ENCODE measurements around the gene SYK.

The SYK gene

GRCh38 chr9:90826326-90827020 lies 24.9 kb downstream of the SYK start:
- DNase-seq: no peak

- no peak for DNase-seq
These were observed 25.7 kb downstream of the SYK start for GRCh38 chr9:90827181-90827871.

GRCh38 chr9:90830051-90830450 lies 28.4 kb downstream of the SYK start:
- no peak for DNase-seq

- DNase-seq: no peak
These were observed 29.4 kb downstream of the SYK start for GRCh38 chr9:90830977-90831376.

DNA sequence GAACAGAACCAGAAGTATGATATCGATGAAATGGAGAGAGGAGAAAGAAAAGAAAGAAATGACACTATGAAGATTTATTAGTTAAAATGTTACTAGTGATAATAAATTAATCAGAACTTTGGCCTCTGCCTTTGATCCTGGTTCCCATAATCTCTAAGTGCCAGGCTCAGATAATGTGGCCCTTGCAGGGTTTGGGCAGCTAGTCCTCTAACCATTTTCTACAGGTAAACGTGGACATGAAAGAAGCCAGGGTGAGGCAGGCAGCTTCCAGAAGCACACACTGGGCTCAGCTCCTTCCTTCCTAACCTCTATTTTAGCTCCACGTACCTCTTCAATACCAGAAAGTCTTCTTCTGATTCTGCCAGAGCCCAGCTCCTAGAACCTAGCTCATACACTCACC lies 30.6 kb downstream of the SYK start:
- no peak for DNase-seq

DNA sequence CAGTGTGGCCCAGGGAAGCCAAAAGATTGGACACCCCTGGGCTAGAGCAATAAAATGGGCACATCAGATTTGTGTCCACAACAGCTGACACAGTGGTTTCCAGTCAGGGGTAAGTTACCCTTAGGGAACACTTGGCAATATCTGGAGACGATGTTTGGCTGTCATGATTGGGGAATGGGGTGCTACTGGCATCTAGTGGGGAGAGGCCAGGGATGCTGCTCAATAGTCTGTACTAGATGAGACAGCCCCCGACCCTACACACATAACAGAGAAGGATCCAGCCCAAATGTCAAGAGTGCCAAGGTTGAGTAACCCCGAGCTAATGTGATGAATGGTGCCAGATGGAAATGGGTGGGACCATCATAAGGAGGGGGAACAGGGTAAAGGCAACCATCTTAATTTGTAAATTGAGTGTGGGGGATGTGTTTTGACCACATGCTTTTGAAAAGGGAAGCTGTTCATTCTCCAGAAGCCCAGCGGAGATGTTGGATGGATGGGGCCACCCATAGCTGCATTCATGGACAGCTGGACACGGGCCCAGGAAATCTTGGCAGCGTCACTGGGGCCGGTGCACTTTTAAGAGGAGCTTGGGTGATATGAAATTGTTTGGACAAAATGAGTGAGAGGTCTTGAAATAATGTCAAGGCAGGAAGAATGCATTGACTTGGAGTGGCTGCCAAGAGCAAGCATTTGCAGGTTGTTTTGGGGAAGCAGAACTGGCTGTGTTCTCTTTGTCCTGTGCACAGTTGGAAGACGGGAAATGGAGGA lies 33.4 kb downstream of the SYK start:
- no peak for DNase-seq

GRCh38 chr9:90836411-90837080 lies 34.9 kb downstream of the SYK start:
- no peak for DNase-seq

GRCh38 chr9:90838098-90838497 lies 36.5 kb downstream of the SYK start:
- no peak for DNase-seq

- DNase-seq: no peak
These were observed 37.0 kb downstream of the SYK start for GRCh38 chr9:90838581-90839154.

DNA sequence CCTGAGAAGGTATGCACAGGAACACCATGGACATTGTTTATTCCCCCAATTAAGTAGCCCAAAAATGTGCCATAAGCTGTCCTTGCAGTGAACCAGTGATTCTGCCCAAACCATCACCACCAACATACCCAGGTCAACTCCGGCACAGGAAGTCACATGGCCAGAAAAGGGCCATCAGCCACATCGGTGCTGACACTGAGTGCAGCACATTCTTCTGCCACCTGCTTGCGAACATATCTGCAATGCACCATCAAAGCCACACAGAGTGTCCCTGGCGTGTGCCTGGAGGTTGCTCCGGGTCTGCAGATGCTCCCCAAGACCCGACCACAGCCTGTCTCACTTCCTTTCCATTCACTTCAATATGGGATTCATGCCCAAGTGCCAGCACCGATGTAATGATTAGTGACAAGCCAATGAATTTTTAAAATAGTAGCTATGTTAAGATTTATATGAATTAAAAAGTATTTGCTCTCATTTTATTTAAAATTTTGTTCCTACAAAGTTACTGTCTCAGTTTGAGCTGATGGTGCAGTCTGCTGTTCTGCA lies 37.6 kb downstream of the SYK start:
- DNase-seq: no peak

DNA sequence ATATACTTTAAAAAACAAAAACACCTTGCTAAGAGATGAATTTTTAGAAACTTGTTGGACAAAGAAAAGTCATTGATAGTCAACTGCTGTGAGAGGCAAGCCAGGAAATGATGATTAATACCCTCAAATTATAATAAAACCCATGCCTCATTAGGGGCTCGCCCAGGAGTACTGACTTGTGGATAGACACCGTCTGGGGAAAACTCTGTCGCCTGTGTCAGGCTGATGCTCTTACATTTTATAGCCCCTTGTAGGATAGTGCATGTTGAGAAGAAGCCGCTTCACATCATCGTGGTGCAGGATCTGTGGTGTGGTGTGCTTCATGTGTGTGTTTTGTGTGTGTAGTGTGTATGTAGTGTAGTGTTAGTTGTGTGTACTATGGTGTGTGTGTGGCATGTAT lies 39.1 kb downstream of the SYK start:
- no peak for DNase-seq

DNA sequence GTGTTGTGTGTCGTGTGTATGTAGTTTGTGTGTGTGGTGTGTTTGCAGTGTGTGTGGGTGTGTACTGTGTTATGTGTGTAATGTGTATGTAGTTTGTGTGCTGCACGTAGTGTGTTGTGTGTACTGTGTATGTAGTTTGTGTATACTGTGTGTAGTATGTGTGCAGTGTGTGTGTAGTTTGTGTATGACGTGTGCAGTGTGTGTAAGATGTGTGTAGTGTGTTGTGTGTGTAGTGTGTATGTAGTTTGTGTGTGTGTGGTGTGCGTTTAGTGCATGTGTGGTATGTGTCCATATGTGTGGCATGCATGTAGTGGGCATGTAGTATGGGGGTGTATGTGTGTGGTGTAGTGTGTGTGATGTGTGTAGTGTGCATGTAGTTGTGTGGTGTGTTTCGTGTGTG lies 39.6 kb downstream of the SYK start:
- DNase-seq: no peak

- DNase-seq: no peak
These were observed 40.0 kb downstream of the SYK start for GRCh38 chr9:90841615-90842014.

- DNase-seq: no peak
These were observed 40.7 kb downstream of the SYK start for GRCh38 chr9:90842176-90842777.

DNA sequence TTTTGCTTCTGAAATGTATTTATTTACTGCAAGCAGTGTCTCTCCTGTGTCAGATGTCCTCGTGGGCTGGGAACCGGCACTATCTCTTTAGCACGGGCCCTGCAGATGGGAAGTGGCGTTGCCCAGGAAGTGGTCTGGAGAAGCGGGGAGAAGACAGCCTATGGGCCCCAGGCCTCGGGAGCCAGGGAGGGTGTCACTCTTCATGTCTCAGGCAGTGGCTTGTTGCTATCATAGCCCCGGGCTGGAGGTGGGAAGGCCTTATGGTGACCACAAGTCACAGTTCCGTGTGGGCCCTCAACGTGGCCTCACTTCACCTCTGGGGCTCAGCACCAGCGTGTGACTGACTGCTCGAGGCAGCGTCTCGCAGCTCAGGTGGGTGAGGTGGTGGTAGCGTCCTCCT lies 41.4 kb downstream of the SYK start:
- no peak for DNase-seq

DNA sequence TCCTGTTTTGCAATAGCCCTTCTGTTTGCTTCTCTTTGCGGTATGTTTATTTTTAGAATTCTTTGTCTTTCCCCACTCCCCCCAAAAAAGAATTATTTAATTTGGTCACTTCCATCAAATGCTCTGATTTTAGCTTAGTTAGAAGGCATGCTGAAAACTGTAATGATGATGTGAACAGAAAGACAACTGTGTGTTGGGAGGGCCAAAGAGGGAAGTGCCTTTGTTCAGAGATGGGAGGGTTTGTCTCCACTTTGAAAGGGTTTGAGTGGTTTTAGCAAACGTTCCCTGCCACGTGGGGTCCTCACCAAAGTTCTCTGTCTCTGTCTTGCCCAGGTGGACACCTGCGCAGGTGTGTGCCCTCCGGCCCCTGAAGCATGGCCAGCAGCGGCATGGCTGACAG lies 41.9 kb downstream of the SYK start:
- no peak for DNase-seq

DNA sequence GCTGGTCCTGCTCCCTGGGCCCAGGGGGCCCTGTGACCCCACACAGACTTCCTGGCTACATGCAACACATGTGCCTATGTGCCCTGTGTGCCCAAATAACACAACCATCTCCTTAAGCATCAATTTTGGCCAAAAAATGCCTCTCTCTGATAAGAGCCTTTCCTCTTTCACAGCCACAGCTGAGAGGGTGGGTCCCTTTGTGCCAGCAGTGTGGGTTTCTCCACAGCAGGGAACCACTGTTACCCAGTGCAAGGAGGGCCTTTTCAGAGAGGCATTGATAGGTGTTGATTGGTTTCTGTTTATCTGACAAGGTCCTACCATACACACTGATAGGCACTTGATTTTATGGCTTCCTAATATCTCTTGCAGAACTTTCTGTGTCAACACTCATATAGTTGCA lies 42.7 kb downstream of the SYK start:
- DNase-seq: no peak

- no peak for DNase-seq
These were observed 45.3 kb downstream of the SYK start for GRCh38 chr9:90846770-90847419.

- DNase-seq: no peak
These were observed 46.4 kb downstream of the SYK start for GRCh38 chr9:90847971-90848370.

DNA sequence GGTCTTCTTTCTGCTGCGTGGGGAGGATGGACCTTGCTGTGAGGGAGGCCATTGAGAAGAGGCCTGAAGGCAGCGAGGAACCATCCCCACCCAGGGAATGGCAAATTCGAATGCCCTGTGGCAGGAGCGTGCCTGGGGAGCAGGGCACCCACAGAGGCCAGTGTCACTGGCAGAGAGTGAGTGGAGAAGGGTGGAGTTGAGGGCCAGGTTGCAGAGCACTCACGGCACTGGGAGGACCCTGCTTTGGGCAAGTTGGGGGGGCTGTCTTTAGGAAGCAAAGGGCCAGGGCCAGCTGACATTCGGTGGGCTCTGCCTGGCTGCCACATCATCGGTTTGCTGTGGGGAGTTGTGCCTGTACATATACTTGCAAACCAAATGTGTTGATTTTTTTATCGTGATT lies 47.2 kb downstream of the SYK start:
- DNase-seq: no peak

DNA sequence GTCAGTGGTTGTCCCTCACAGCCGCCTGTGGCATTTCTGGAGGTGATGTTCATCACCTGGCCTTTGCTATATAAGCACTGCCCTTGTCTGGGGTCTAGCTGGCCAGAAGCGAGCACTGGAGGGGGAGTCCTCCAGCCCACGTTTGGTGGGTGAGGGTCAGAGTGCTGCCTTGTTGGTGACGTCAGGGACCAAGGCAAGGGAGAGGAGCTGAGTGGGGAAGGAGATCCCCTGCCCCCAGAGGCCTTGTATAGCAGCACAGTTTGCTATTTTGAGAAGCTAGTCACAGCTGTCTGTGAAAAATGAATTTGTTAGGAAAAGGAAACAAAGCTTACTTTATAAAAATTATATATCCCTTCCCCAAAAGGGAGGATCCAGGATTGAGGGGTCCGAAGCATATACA lies 49.8 kb downstream of the SYK start:
- no peak for DNase-seq

- no peak for DNase-seq
These were observed 52.3 kb downstream of the SYK start for GRCh38 chr9:90853945-90854344.

Measured in activated T-cell treated with anti-CD3 and anti-CD28 coated beads, Interleukin-2, amount 50 U/mL, for 1 hour (primary cell).